ENCODE measurements around the gene PPP6R3. TPM values are rescaled to one million over a fixed set of nuclear protein-coding genes. Genes with fewer than 3 reads are reported as not detected.
A peak's percentile ranks its signal among the peaks of the same experiment; 100 is the strongest.

PPP6R3 gene
- total and polyA plus RNA-seq, 10 of the 15 experiments (the other 5 are each of a cell fraction or from before 2014, with no cell fraction given): 12.4 to 123 (median 74.1) TPM

DNA sequence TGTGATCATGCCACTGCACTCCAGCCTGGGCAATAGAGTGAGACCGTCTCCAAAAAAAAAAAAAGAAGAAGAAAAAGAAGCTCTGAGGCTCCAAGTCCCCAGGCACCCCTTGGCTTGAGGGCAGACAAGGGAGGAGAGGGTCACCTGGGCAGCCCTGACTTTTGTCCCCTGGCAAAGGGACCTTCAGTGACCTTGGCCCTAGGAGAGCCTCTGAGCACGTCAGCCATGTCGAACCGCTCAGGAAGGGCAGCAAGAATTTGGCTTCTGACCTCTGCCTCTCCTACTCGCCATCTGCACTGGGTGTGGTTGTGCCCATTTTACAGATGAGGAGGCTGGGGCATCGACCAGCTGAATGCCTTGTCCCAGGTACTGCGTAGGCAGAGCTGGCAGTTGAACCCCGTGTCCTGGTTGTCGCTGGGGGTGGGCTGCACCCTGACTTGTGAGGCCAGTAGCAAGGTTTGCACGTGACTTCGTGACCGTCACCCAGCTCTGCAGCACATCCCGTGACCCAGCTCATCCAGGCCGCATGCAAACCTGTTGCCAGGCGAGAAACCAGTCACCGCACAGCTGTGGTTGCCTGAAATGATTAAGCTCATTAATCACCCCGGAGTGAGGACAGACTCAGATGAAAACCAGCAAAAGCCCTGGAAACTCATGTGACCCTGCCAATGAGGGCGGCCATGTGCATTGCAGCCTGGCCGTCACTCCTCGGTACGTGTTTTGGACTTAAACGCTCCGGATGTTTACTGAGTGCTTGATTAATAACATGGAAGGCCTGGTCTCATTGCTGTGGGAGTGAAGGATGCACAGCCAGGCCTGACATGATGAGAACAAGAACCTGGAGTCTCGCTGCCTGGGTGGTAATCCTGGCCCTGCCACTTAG lies 47.7 kb upstream of the PPP6R3 start (continued):
- TF ChIP-seq, protein P1, sequence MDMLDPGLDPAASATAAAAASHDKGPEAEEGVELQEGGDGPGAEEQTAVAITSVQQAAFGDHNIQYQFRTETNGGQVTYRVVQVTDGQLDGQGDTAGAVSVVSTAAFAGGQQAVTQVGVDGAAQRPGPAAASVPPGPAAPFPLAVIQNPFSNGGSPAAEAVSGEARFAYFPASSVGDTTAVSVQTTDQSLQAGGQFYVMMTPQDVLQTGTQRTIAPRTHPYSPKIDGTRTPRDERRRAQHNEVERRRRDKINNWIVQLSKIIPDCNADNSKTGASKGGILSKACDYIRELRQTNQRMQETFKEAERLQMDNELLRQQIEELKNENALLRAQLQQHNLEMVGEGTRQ (IDR thresholded peaks at IDR 0.05; ENCODE audit: borderline replicate concordance, low read depth, low read length): peak; percentile 28; the same call in 1 of the 2 replicates
- peak; percentile 44; the same call in 1 of the 2 replicates for TF ChIP-seq CHD2 (IDR thresholded peaks at IDR 0.05; ENCODE audit: borderline replicate concordance, low read depth, low read length)
- TF ChIP-seq HDGF (IDR thresholded peaks at IDR 0.05): no peak
- TF ChIP-seq NBN (IDR thresholded peaks at IDR 0.05): peak; percentile 76
- TF ChIP-seq PML (IDR thresholded peaks at IDR 0.05; ENCODE audit: low read length): no peak
- TF ChIP-seq CBFB (IDR thresholded peaks at IDR 0.05; ENCODE audit: low read depth): peak; percentile 96
- TF ChIP-seq EP300 (IDR thresholded peaks at IDR 0.05; ENCODE audit: borderline replicate concordance in 1 of 2, control insufficient read depth in 1 of 2, low read depth in 2 of 2, low read length in 2 of 2): peak; percentile 93 to 96
- TF ChIP-seq, protein P2, sequence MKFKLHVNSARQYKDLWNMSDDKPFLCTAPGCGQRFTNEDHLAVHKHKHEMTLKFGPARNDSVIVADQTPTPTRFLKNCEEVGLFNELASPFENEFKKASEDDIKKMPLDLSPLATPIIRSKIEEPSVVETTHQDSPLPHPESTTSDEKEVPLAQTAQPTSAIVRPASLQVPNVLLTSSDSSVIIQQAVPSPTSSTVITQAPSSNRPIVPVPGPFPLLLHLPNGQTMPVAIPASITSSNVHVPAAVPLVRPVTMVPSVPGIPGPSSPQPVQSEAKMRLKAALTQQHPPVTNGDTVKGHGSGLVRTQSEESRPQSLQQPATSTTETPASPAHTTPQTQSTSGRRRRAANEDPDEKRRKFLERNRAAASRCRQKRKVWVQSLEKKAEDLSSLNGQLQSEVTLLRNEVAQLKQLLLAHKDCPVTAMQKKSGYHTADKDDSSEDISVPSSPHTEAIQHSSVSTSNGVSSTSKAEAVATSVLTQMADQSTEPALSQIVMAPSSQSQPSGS (IDR thresholded peaks at IDR 0.05; ENCODE audit: low read length): peak; percentile 46; the same call in 1 of the 2 replicates
- TF ChIP-seq SRF (IDR thresholded peaks at IDR 0.05; ENCODE audit: low read depth in 2 of 2, low read length in 2 of 2): no peak
- peak; percentile 68 for TF ChIP-seq NR2F1 (conservative IDR thresholded peaks at IDR 0.05)
- peak; percentile 90 for TF ChIP-seq ZNF217 (IDR thresholded peaks at IDR 0.05)
- TF ChIP-seq MEF2A (IDR thresholded peaks at IDR 0.05; ENCODE audit: insufficient read depth, low read depth, low read length): 0 out of 2 replicates have a peak, but pooled peaks have one; percentile 36
- peak; percentile 89 for TF ChIP-seq CREM (IDR thresholded peaks at IDR 0.05; ENCODE audit: low read depth)
- peak; percentile 63; the same call in 1 of the 2 replicates for TF ChIP-seq BACH1 (IDR thresholded peaks at IDR 0.05; ENCODE audit: borderline replicate concordance)
- TF ChIP-seq ZNF274 (IDR thresholded peaks at IDR 0.05; ENCODE audit: insufficient read depth, insufficient read length): no peak
- no peak for TF ChIP-seq EGR1 (IDR thresholded peaks at IDR 0.05; ENCODE audit: borderline replicate concordance in 1 of 2, low read depth in 2 of 2, low read length in 2 of 2)
- peak; percentile 74 for TF ChIP-seq IKZF1 (conservative IDR thresholded peaks at IDR 0.05)
- peak; percentile 60 for TF ChIP-seq MEF2B (IDR thresholded peaks at IDR 0.05; ENCODE audit: partially characterized antibody, poor library complexity, severe bottlenecking)
- TF ChIP-seq BCL11A (IDR thresholded peaks at IDR 0.05; ENCODE audit: low read depth, low read length): peak; percentile 98
- TF ChIP-seq JUNB (IDR thresholded peaks at IDR 0.05): peak; percentile 95
- TF ChIP-seq POU2F2 (IDR thresholded peaks at IDR 0.05; ENCODE audit: borderline replicate concordance, low read depth, low read length): peak; percentile 96
- no peak for TF ChIP-seq ZNF207 (IDR thresholded peaks at IDR 0.05; ENCODE audit: borderline replicate concordance)
- TF ChIP-seq, protein P3, sequence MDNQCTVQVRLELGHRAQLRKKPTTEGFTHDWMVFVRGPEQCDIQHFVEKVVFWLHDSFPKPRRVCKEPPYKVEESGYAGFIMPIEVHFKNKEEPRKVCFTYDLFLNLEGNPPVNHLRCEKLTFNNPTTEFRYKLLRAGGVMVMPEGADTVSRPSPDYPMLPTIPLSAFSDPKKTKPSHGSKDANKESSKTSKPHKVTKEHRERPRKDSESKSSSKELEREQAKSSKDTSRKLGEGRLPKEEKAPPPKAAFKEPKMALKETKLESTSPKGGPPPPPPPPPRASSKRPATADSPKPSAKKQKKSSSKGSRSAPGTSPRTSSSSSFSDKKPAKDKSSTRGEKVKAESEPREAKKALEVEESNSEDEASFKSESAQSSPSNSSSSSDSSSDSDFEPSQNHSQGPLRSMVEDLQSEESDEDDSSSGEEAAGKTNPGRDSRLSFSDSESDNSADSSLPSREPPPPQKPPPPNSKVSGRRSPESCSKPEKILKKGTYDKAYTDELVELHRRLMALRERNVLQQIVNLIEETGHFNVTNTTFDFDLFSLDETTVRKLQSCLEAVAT (IDR thresholded peaks at IDR 0.05): peak; percentile 39; the same call in 1 of the 2 replicates
- TF ChIP-seq NR2C1 (IDR thresholded peaks at IDR 0.05): no peak
- 0 out of 2 replicates have a peak, but pooled peaks have one; percentile 23 for TF ChIP-seq POLR2A (IDR thresholded peaks at IDR 0.05; ENCODE audit: low read depth, low read length)
- TF ChIP-seq ATF7 (IDR thresholded peaks at IDR 0.05; ENCODE audit: low read depth): peak; percentile 76
